ENCODE results near the gene RBMS2.

DNA sequence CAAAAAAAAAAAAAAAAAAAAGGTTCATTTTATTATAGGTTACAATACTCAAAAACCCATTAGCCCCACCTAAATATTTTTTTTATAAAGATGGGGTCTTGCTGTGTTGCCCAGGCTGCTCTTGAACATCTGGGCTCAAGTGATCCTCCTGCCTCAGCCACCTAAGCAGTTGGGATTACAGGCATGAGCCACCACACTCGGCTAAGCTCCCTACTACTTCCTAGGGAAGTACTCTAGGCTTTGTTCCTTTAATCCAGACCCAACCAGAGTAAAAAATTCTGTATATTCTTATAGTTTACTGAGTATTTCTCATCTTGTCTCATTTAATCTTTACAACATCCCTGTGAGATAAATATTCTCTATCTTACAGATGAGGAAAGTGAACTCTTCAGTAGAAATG lies 50.7 kb downstream of the RBMS2 start:
- TF ChIP-seq, protein P1, sequence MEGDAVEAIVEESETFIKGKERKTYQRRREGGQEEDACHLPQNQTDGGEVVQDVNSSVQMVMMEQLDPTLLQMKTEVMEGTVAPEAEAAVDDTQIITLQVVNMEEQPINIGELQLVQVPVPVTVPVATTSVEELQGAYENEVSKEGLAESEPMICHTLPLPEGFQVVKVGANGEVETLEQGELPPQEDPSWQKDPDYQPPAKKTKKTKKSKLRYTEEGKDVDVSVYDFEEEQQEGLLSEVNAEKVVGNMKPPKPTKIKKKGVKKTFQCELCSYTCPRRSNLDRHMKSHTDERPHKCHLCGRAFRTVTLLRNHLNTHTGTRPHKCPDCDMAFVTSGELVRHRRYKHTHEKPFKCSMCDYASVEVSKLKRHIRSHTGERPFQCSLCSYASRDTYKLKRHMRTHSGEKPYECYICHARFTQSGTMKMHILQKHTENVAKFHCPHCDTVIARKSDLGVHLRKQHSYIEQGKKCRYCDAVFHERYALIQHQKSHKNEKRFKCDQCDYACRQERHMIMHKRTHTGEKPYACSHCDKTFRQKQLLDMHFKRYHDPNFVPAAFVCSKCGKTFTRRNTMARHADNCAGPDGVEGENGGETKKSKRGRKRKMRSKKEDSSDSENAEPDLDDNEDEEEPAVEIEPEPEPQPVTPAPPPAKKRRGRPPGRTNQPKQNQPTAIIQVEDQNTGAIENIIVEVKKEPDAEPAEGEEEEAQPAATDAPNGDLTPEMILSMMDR (IDR thresholded peaks at IDR 0.05; ENCODE audit: poor library complexity), result no peak
- no peak for TF ChIP-seq EZH2 (IDR thresholded peaks at IDR 0.05; ENCODE audit: borderline replicate concordance)

All from hepatocyte (in vitro differentiated cells).